IPS DF 19.7 (cell line): ENCODE data around the gene C22orf42.
"Not testable (repeated sequence)": the region's sequence is repeated elsewhere in the genome, so short reads cannot be mapped to it uniquely, and the experiment has no call there.

ENCODE experiments used
- DNase-seq: peaks from one replicate; pipeline ENCODE4 v3.0.0-alpha.2; 2013; ENCODE audit warnings: low read depth, low spot score

Gene C22orf42

DNA sequence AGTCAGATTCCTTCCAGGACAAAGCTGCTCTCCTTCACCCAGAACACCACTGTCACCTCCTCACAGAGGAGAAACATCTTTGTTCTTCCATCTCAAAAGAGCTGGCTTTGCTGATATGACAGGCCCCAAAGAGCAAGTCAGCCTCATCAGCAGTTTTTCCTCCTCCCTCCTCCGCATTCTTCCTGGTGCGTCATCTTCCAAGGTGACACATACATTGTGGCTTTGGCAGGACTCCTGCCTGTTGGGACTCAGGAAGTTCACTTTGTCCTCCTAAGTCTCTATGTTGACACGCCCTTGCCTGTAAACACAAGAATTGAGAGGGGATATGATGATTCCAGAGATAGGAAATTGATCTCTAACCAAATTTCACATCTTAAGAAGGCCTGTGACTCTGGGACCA is 23.1 kb downstream of the C22orf42 start:
- not testable (repeated sequence) for DNase-seq

DNA sequence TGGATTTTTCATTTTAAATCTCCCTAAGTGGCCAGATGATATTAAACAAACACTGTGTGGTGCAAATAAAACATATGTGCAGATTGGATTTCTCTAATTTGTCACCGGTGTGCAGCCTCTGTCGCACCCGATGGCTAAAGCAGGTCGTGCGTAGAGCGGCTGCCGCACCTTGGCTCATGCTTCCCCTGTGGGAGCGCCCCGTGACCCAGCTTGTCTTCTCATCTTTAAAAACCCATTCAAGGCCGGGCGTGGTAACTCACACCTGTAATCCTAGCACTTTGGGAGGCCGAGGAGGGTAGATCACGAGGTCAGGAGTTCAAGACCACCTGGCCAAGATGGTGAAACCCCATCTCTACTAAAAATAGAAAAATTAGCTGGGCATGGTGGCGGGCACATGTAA is 24.3 kb downstream of the C22orf42 start:
- DNase-seq = not testable (repeated sequence)

DNA sequence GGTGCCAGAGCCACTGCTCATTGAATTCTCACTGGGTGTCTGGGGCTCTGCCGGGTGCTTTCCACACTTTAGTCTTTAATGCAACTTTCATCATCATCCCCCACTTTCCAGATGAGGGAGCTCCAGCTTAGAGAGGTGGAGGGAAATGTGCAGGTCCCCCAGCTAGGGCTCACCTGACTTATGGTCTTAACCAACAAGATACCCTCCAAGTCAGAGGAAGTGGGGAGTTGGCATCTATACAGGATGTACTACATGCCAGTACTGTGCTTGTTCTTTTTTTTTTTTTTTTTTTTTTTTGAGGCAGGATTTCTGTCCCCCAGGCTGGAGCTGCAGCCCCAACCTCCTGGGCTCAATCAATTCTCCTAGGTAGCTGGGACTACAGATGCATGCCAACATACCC is 26.3 kb downstream of the C22orf42 start:
- DNase-seq = no peak

DNA sequence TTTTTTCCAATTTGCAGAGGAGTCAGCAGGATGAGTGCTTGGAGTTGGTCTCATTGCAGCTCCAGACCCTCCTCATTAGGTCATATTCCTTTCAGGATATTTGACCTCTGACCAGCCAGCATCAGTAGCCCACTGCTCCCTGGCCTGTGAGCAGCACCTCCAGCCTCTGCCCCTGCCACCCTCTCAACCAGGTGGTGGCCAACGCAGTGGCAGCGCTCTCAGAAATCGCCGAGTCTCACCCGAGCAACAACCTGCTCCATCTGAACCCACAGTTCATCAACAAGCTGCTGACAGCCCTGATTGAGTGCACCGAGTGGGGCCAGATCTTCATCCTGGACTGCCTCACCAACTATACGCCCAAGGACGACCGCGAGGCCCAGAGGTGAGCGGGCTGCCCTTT is 27.0 kb downstream of the C22orf42 start:
- DNase-seq = no peak

DNA sequence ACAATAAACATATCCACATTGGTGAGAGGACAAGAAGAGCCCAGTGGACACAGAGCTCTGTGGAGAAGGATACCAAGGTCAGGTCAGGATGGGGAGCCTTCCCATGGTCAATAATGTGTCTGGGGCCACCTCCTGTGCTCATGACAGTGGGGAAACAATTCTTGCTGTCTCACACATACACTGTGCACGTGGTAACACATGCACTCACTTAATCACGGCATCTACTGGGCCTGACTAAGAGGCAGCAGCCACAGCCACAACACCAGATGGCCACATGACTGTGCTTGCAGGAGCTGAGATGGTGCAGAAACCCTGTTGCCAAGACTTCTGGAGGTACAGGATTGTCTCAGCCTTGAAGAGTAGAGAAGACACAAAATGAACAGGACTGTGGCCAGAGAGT is 28.6 kb downstream of the C22orf42 start:
- DNase-seq = no peak

DNA sequence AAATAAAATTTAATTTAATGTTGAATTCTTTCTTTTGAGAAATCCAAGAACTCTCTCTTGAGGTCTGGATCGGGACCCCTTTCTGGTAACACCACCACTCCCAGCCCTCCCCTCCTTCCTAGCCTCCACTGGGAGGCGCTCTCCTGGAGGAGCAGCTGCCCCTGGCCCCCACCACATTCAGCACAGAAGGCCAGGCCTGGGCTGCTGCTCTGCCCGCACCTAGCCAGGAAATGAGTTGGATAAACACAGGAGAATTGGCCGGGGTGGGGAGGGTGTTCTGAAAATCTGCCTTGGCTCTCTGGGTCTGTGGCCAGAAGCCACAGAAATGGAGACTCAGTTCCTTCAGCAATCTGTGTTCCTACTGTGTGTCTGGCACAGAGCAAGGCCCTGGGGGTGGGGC is 31.2 kb downstream of the C22orf42 start:
- peak; percentile 23 for DNase-seq

DNA sequence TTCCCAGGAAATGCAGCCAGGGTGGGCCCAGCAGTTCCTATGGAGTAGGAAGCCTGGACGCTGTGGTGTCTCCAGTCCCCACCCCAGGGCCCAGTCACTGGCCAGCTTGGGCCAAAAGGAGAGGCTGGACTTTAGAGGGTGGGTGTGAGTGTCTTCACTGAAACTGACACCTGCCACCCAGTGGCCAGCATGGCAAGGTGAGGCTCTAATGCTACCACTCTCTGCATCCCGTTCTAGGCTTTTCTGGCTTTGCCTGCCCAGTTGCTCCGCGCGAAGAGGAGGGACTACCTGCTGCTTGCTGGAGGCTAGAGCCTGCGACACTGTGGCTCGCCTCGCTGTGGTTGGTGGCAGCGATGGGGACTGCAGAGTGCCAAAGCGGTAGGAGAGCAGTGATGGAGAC is 35.4 kb downstream of the C22orf42 start:
- DNase-seq = peak; percentile 54

DNA sequence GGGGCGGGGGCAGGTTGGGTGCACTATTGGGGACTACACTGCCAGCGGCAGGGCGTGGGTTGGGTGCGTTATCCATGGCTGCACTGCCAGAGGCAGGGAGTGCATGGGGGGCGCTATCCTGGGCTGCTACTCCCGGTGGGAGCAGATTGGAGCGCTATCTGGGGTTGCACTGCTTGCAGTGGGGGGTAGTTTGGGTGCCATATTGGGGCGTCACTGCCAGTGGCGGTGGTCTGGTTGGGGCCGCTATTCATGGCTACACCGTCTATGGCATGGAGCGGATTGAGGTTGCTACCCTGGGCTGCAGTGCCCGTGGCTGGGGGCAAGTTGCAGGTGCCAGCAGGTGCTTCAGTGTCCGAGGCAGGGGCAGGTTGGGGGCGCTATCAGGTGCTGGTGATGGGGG is 36.2 kb downstream of the C22orf42 start:
- no peak for DNase-seq

DNA sequence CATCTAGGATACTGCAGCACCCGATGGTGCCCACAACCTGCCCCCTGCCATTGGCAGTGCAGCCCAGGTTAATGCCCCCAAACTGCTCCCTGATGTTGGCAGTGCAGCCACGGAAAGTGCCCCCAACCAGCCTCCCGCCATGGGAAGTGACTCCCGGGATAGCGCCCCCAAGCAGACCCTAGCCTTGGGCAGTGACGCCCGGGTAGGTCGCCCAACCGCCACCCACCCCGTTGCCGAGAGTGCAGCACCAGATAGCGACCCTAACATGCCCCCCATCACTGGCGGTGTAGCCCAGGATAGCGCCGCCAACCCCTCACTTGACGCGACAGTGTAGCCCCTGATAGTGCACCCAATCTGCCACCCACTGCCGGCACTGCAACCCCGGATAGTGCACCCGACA is 38.5 kb downstream of the C22orf42 start:
- no peak for DNase-seq

DNA sequence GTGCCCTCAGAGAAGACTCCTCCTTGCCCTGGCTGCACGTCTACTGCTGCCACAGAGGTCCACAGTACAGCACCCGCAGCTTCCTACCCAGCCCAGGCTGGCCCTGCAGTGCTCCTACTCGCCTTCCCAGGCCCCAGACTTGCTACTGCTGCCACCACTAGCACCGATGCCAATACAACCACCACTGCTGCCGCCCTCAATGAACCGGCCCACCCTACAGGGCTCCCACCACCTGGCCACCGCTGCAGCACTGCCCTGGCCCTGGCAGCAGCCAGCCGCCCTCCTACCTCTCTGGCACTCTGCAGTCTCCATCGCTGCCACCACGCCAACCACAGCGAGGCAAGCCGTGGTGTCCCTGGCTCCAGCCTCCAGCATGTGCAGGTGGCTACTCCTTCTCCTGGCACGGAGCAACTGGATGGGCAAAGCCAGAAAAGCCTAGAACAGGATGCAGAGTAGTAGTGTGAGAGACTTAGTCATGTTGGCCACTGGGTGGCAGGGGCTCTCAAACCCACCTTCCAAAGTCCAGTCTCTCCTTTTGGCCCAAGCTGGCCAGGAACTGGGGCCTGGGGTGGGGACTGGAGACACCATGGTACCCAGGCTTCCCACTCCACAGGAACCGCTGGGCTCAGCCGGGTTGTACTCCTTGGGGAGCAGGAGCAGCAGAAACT is 39.4 kb downstream of the C22orf42 start:
- DNase-seq = no peak

DNA sequence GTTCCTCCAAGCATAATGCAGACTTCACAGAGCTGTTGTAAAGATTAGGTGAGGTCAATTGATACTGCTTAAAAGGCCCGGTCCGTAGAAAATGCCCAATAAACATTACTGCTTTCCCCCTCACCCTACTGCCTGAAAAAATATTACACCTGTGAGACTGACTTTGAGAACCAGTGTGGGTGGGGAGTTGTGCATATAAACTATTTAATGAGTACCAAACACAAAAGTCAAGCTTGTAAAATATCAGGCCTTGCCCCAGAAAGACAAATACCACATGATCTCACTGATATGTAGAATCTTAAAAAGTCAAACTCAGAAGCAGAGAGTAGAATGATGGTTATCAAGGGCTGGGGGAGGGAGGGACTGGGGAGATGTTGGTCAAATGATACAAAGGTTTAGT is 46.7 kb downstream of the C22orf42 start:
- no peak for DNase-seq

DNA sequence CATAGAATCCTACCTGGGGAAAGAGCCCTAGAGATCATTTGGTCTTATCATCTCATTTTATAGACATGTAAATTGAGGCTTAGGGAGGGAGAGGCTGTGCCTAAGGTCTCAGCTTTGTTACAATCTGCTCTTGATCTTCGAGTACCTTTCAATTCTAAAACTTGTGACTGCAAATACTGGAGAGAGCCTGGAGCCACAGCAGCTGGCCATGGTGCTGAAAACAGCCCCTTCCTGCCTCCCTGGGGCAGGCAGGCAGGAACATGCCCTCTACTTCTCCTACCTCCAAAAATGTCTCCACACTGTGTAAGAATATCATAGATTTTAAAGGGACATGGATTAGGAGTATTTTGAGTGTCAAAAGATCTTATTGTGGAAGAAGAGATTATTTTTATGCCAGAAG is 52.2 kb downstream of the C22orf42 start:
- DNase-seq = no peak

DNA sequence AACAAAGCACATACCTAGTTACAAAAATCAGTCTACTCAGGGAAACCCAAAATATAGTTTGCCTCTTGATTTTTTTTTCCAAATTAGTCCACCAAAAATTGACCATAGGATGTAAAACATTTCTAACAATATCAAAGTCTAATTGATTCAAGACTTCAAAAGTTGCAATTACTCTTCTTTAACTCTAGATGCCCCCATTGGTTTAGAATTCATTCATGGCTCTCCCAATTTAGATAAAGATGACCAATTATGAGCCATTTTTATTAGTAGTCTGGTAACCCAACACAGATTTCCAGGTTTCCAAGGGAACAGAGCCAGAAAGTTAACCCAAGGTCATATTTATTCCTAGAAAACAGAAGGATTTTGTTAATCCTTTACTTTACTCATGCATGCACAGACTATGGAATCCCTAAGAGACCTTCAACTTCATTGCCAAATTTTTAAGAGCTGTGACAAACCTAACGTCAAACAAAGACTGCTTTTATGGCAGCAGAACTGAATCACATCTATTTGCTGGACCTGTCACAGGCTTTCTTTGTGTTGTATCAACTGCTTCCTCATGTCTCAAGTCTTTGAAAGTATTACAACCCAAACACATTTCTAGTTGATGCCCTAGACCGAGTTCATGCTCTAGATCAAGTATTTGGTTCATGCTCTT is 55.3 kb downstream of the C22orf42 start:
- no peak for DNase-seq

DNA sequence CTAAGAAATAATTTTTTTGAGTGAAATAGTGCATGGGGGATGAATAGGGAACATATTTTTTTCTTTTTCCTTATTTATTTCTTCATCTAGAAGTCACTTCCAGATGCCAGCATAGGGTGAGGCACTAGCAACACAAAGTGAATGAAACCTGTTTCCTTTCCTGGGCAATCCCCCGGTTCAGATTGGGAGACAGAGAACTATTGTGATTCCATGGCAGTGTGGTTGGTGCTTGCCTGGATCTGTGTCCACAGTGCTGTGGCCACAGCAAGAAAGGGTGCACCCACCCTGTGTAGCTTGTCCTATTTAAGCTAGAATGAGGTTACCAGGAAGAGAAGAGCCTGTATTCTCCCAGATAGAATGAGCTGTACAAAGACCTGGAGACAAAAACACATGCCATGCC is 58.4 kb downstream of the C22orf42 start:
- DNase-seq = no peak
